Stimulated activated naive CD8-positive, alpha-beta T cell treated with anti-CD3 and anti-CD28 coated beads, Interleukin-15, Interleukin-2, amounts not matched to agents 100 ng/mL and 50 ng/mL, for 24 hours (primary cell): ENCODE results near the gene ERBB2.
A peak's percentile ranks its signal among the peaks of the same experiment; 100 is the strongest.
"Not testable (repeated sequence)": the region's sequence is repeated elsewhere in the genome, so short reads cannot be mapped to it uniquely, and the experiment has no call there.

ENCODE experiments used
- H3K27ac Mint-ChIP-seq: one replicate; pipeline ENCODE4 v1.8.0; 2021; ENCODE audit warnings: mild to moderate bottlenecking, mixed read lengths
- H3K27me3 Mint-ChIP-seq: one replicate; pipeline ENCODE4 v1.8.0; 2021; ENCODE audit warnings: mixed read lengths
- H3K36me3 Mint-ChIP-seq: one replicate; pipeline ENCODE4 v1.8.0; 2021; ENCODE audit warnings: low read depth, mixed read lengths
- H3K4me1 Mint-ChIP-seq: one replicate; pipeline ENCODE4 v1.8.0; 2021; ENCODE audit warnings: low read depth, mixed read lengths
- H3K4me3 Mint-ChIP-seq: one replicate; pipeline ENCODE4 v1.8.0; 2021; ENCODE audit warnings: mild to moderate bottlenecking, mixed read lengths
- H3K9me3 Mint-ChIP-seq: one replicate; pipeline ENCODE4 v1.8.0; 2021; ENCODE audit warnings: mixed read lengths

The ERBB2 gene

GRCh38 chr17:39756380-39757079 lies 56.7 kb downstream of the ERBB2 start:
- Mint-ChIP-seq H3K27me3 (no peaks in the 10 kb centered on the region), H3K4me1 (peaks cover 88% of the 10 kb centered on the region), H3K27ac (peak overlapping the region; percentile 99), H3K36me3 (peaks cover 27% of the 10 kb centered on the region), H3K9me3 (no peaks in the 10 kb centered on the region), H3K4me3 (peak overlapping the region; percentile 73)

GRCh38 chr17:39757176-39757662 lies 57.4 kb downstream of the ERBB2 start:
- Mint-ChIP-seq H3K4me1 (peaks cover 88% of the 10 kb centered on the region), H3K36me3 (peaks cover 33% of the 10 kb centered on the region), H3K4me3 (peak overlapping the region; percentile 68), H3K9me3 (no peaks in the 10 kb centered on the region), H3K27ac (peak overlapping the region; percentile 99), H3K27me3 (no peaks in the 10 kb centered on the region)

- Mint-ChIP-seq H3K27ac (peak overlapping the region; percentile 99), H3K27me3 (no peaks in the 10 kb centered on the region), H3K9me3 (no peaks in the 10 kb centered on the region)
Measured at GRCh38 chr17:39757931-39758873, 58.3 kb downstream of the ERBB2 start.

GRCh38 chr17:39759204-39759603 lies 59.3 kb downstream of the ERBB2 start:
- Mint-ChIP-seq H3K27me3 (no peaks in the 10 kb centered on the region), H3K27ac (peak overlapping the region; percentile 99), H3K4me3 (peak overlapping the region; percentile 68), H3K4me1 (peaks cover 91% of the 10 kb centered on the region), H3K9me3 (no peaks in the 10 kb centered on the region), H3K36me3 (peaks cover 50% of the 10 kb centered on the region)

More at GRCh38 chr17:39757931-39758873, 58.3 kb downstream of the ERBB2 start:
- H3K4me3 Mint-ChIP-seq, result peak overlapping the region; percentile 68
- peaks cover 88% of the 10 kb centered on the region for H3K4me1 Mint-ChIP-seq
- peaks cover 43% of the 10 kb centered on the region for H3K36me3 Mint-ChIP-seq

- H3K36me3 Mint-ChIP-seq, result peaks cover 78% of the 10 kb centered on the region
Measured at GRCh38 chr17:39761861-39762496, 62.1 kb downstream of the ERBB2 start.

GRCh38 chr17:39763051-39763820 lies 63.4 kb downstream of the ERBB2 start:
- Mint-ChIP-seq H3K9me3 (no peaks in the 10 kb centered on the region), H3K4me3 (peak overlapping the region; percentile 15), H3K36me3 (peaks cover 85% of the 10 kb centered on the region), H3K27me3 (no peaks in the 10 kb centered on the region), H3K4me1 (peaks cover 95% of the 10 kb centered on the region), H3K27ac (peak overlapping the region; percentile 89)

More at GRCh38 chr17:39761861-39762496, 62.1 kb downstream of the ERBB2 start:
- Mint-ChIP-seq H3K27me3 (no peaks in the 10 kb centered on the region), H3K4me3 (peak overlapping the region; percentile 3), H3K27ac (peak overlapping the region; percentile 89), H3K9me3 (no peaks in the 10 kb centered on the region), H3K4me1 (peaks cover 95% of the 10 kb centered on the region)

GRCh38 chr17:39764171-39764570 lies 64.3 kb downstream of the ERBB2 start:
- not testable (repeated sequence) for H3K27me3 Mint-ChIP-seq, H3K9me3 Mint-ChIP-seq, H3K27ac Mint-ChIP-seq, H3K4me3 Mint-ChIP-seq
- Mint-ChIP-seq H3K36me3 (peaks cover 88% of the 10 kb centered on the region), H3K4me1 (peaks cover 95% of the 10 kb centered on the region)

- no peaks in the 10 kb centered on the region for H3K27me3 Mint-ChIP-seq
- H3K4me1 Mint-ChIP-seq, result peaks cover 95% of the 10 kb centered on the region
- peak overlapping the region; percentile 91 for H3K27ac Mint-ChIP-seq
- no peak overlapping the region for H3K4me3 Mint-ChIP-seq
- H3K36me3 Mint-ChIP-seq, result peaks cover 87% of the 10 kb centered on the region
- no peaks in the 10 kb centered on the region for H3K9me3 Mint-ChIP-seq
Measured at GRCh38 chr17:39765175-39765574, 65.3 kb downstream of the ERBB2 start.

- Mint-ChIP-seq H3K9me3 (no peaks in the 10 kb centered on the region), H3K27me3 (no peaks in the 10 kb centered on the region), H3K27ac (peak overlapping the region; percentile 91), H3K4me1 (peaks cover 95% of the 10 kb centered on the region), H3K36me3 (peaks cover 84% of the 10 kb centered on the region), H3K4me3 (no peak overlapping the region)
Measured at GRCh38 chr17:39765766-39766165, 65.9 kb downstream of the ERBB2 start.

GRCh38 chr17:39767147-39767546 lies 67.3 kb downstream of the ERBB2 start:
- peak overlapping the region; percentile 91 for H3K27ac Mint-ChIP-seq
- H3K27me3 Mint-ChIP-seq, result no peaks in the 10 kb centered on the region
- peaks cover 87% of the 10 kb centered on the region for H3K36me3 Mint-ChIP-seq
- peaks cover 95% of the 10 kb centered on the region for H3K4me1 Mint-ChIP-seq
- peak overlapping the region; percentile 63 for H3K4me3 Mint-ChIP-seq
- no peaks in the 10 kb centered on the region for H3K9me3 Mint-ChIP-seq

- Mint-ChIP-seq H3K4me3 (peak overlapping the region; percentile 73), H3K36me3 (peaks cover 82% of the 10 kb centered on the region), H3K27me3 (no peaks in the 10 kb centered on the region), H3K27ac (peak overlapping the region; percentile 91), H3K9me3 (no peaks in the 10 kb centered on the region), H3K4me1 (peaks cover 100% of the 10 kb centered on the region)
Measured at GRCh38 chr17:39769974-39770587, 70.2 kb downstream of the ERBB2 start.

- H3K36me3 Mint-ChIP-seq, result peaks cover 78% of the 10 kb centered on the region
- peak overlapping the region; percentile 60 for H3K4me3 Mint-ChIP-seq
- no peaks in the 10 kb centered on the region for H3K9me3 Mint-ChIP-seq
- peak overlapping the region; percentile 91 for H3K27ac Mint-ChIP-seq
- no peaks in the 10 kb centered on the region for H3K27me3 Mint-ChIP-seq
- H3K4me1 Mint-ChIP-seq, result peaks cover 100% of the 10 kb centered on the region
Measured at GRCh38 chr17:39772415-39772814, 72.6 kb downstream of the ERBB2 start.

GRCh38 chr17:39772987-39773934 lies 73.4 kb downstream of the ERBB2 start:
- no peaks in the 10 kb centered on the region for H3K27me3 Mint-ChIP-seq
- H3K4me3 Mint-ChIP-seq, result peak overlapping the region; percentile 63
- H3K4me1 Mint-ChIP-seq, result peaks cover 100% of the 10 kb centered on the region
- H3K27ac Mint-ChIP-seq, result peak overlapping the region; percentile 91
- no peaks in the 10 kb centered on the region for H3K9me3 Mint-ChIP-seq
- peaks cover 78% of the 10 kb centered on the region for H3K36me3 Mint-ChIP-seq
